Hypothalamus (tissue), 51 donors: Measurements from ENCODE around the gene SOX21.

Source experiments
- DNase-seq, 51 donors: peaks; one replicate each; lab custom pipeline; 2025; lab: John Stamatoyannopoulos, UW

SOX21 gene

GRCh38 chr13:94710065-94710781 is 2.1 kb downstream of the SOX21 start:
- peak in 8 of 51 donors; percentile 4 to 73 (median 33) for DNase-seq

DNA sequence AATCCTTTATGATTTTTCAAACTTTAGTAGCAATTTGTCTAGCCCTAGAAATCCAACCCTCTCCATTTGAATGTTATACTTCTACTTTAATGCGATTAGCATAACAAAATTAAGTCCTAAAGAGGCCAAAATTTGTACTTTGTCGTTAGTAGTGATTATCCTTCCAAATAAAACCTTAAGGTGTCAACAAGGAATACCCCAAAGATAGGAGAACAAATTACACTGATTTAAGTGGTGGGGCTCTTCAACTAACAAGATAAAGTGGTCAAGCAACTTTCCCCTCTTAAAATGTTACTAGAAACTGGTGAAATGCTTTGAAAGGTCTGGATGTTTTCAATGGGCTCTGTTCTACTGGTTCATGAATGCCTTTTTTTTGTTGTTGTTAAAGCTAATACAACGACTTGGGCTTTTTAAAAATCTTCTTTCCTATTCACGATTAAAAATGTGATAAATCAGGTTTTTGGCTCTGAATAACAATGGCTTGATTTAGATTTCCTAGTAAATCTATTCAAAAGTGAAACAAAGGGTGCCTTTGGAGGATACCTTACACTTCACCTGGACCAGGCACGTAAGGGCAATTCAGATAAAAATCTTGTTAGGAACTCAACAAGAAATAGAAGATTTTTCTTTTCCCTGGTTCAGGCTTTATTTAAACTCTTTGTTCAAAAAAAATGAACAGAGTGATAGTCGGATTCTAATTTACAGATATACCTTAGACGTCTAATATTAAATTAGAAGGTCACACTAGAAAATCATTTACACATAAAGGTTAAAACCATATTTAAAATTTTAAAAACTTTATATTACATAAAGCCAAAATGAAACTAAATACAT is 3.1 kb downstream of the SOX21 start:
- peak in 1 of 51 donors; percentile 48 for DNase-seq

GRCh38 chr13:94708031-94708859 is 4.1 kb downstream of the SOX21 start:
- DNase-seq = peak in 45 of 51 donors; percentile 3 to 80 (median 47)

- DNase-seq = peak in 37 of 51 donors; percentile 7 to 77 (median 34)
These were observed 4.8 kb downstream of the SOX21 start for GRCh38 chr13:94707400-94708021.

DNA sequence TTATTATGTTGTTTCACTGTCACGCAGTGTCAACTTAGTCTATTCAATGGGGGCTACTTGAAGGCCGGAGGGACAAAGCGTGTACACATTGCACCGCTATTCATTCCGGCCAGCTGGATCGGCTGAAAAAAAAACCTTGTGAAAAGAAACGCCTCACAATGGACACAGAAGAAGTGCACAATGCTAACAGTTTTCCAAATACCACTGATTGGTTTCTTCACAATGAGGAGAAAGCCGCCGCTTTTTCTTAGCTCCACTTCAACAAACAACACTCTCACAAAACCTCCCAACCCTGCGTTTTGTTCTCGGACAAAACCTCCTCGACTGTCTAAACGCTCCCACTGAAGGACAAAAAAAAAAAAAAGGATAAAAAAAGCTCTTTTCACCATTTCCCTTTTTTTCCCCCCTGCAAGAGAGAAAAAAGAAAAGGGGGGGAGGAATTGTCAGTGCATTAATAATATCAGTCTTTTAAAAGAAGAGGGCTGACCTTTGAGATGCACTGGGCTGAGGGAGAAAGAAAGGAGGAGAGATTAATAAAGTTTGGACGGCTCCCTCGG is 5.4 kb downstream of the SOX21 start:
- DNase-seq = peak in 35 of 51 donors; percentile 5 to 87 (median 46)

DNA sequence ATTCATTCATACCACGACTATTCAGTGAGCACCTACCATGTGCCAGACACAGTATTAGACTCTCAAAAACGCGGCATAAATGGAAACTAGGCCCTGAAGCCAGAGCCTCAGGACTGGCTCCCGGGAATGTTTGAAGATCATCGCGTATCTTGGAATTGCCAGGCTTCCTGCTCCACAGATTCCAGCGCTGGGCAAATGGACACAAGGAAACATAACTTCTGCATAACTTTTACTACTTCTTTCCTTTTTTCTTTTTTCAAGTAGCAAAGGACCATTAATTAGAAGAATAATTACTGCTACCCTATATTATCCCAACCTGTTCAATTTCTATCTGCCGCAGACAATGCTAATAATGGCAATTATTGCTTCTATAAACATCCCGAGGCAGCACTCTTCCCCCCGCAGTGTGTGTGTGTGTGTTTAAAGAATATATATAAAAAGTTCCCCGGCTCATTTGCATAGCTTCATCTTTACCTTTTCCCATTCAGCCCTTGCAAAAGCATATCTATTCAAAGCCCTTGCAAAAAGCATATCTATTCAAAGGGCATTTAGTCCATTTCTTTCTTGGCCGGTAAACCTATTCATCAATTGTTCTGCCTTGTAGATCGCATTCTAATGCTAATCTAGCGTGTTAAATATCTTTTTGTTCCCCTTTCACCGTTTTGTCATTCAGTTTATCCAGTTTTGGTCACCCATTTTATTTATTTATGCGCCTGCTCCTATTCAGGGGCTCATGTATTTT is 6.1 kb downstream of the SOX21 start:
- no peak for DNase-seq

DNA sequence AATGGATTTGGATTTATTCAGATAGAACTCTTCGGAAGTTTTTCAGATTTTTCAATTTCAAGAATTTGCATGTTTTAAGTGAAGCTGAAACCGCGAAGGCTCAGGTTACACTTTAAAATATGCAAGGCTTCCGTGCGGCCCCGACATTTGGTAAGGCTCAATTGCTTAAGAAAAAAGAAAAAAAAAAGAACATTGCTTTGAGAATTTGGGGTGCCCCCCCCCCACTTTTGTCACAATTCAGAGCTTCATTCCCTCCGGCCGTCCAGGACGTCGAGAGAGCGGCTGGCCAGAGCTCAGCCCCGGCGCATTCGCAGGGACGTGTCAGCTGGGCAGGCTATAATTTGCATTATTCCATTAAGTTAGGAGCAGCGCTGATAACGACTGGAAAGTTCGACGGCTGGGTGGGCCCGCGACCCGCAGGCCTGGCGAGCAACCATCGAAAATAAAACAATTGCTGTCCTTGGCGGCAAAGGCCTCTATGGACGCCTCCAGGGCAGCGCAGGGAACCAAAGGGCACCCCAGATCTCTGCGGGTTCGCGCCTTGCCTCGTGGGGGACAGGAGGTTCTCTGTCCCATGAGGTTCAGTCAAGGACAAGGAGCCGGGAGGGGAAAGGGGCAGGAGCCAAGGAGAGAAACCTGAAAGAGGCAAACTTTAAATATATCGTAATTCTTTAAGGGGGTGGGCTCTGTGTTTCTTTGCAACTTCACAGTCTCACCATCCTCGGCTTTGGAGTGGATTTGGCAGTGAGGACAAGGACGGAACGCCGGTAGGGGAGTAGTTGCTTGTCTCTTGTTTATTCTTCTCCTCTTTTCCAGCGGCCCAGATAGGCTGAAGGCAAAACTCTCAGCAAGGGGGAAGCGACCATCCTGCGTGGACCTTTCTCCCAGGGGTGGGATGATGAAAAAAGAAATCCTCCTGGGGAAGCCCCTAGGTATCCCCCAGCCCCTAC is 7.0 kb downstream of the SOX21 start:
- no peak for DNase-seq

DNA sequence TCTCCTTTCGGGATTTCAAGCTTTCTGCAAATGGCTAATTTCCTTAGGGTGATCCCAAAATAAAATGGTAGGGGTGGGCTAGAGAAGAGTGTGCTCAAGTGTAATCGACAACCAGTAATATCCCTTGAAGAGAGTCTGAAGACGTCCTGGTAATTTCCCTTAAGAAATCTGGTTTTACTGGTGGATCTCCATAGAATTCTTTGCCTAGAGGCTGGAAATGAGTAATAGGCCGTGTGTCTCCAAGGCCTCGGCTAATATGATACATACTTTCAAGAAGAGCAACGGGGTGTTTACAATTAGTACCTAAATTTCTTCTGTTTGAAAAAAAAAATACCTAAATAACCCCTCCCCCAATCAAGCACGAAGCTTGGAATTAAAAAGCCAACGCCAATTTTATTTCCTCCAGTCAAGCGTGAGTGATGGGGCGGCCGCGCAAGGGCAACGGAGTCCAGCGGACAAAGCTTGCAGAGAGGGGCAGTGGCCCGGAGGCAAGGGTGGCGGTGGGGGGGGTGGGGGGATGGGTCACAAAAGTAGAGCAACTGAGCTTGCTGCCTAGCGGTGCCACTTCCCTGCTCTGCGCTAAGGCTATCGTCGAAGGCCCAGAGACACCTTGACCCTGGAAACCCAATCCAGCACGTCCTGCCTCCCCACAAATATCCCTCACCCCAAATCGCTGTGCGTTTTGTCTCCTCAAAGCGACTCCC is 7.8 kb downstream of the SOX21 start:
- no peak for DNase-seq

- DNase-seq = no peak
These were observed 8.5 kb downstream of the SOX21 start for GRCh38 chr13:94703721-94704314.

DNA sequence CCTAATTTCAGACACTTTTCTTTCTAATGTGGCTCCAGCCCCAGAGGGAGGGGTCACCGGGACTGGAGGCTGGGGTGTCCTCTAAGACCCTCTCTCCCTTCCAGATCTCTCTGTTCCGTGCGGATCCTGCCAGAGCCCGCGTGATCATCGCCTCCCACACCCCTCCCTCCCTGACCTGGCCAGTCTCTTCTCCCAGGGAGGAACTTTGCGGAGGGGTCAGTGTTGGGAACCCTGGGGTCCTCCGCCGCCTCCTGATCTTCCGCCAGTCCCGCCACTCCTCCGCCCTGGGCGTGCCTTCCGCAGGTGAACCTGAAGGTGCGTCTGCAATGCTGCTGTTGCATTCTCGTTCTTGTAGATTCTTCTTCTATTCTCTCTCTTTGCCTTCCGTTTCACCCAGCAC is 9.1 kb downstream of the SOX21 start:
- no peak for DNase-seq

- peak in 1 of 51 donors; percentile 5 for DNase-seq
These were observed 9.9 kb downstream of the SOX21 start for GRCh38 chr13:94702181-94703041.

DNA sequence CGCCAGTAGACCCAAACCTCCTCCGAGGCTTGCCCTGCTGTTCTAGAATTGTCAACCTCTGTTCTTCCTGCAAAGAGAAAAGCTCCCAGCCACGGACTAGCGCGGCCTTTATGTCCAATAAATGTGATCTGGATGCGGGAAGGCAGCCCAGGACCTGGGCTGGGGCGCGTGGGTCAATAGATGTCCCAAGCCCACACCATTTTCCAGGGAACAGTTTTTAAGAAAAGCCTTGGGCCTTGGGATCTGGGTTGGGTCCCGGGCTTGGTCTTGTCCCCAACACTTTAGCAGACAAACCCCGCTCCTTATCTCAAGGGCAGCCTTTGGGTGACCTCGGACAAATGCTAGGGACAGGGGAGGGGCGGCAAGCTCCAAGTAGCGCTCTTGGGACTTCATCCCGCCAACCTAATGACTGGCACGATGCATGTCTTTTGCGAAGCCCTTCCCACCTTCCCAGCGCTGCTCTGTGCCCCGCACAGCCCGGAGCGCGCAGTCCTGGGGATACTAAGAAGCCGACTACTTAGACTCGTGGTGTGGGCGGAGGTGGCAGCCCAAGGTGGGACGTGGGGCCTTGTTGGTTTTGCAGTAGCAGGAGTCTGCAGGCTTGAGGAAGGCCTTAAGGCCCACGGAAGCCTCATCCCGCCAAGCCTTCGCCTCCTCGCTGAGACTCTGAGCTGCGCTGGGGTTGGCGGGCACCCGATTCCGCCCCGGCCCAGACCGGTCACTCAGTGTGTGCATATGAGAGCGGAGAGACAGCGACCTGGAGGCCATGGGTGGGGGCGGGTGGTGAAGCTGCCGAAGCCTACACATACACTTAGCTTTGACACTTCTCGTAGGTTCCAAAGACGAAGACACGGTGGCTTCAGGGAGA is 10.8 kb downstream of the SOX21 start:
- no peak for DNase-seq

GRCh38 chr13:94700536-94700935 is 11.8 kb downstream of the SOX21 start:
- DNase-seq = no peak

- no peak for DNase-seq
These were observed 12.3 kb downstream of the SOX21 start for GRCh38 chr13:94700051-94700535.

- DNase-seq = no peak
These were observed 16.2 kb downstream of the SOX21 start for GRCh38 chr13:94696171-94696570.
